Neural progenitor cell (in vitro differentiated cells): ENCODE results near the gene TLNRD1.

Experiments
- EZH2 ChIP-seq: fragments of 200-600 bp; sonication (generic); IDR thresholded peaks from 2 replicates; pipeline ENCODE4 v1.6.1; 2017; ENCODE audit warnings: antibody characterized with exemption, mild to moderate bottlenecking, moderate library complexity
- EZH2phosphoT487 ChIP-seq: fragments of 200-600 bp; sonication (generic); IDR thresholded peaks from 2 replicates; pipeline ENCODE4 v1.6.1; 2017; ENCODE audit warnings: antibody characterized with exemption
- TF ChIP-seq, protein P1 (sequence below): fragments of 200-600 bp; sonication (generic); IDR thresholded peaks from 2 replicates; pipeline ENCODE4 v1.5.1; 2017; ENCODE audit warnings: antibody characterized with exemption, mild to moderate bottlenecking

DNA sequence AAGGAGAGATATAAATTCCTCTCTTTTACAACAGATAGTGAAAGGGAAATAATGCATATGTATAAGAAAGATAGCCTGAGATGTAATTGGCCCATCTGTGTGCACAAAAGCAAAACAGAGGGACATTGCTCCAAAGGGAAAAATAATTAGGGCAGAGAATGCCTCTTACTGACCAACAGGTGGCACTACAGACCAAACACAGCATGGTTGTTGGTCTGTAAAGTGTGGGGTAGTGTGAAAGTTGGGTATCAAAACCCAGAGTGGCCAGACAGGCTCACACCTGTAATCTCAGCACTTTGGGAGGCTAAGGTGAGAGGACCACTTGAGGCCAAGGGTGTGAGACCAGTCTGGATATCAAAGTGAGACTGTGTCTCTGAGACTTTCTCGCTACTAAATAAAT is 4.5 kb upstream of the TLNRD1 start:
- TF ChIP-seq, protein P1, sequence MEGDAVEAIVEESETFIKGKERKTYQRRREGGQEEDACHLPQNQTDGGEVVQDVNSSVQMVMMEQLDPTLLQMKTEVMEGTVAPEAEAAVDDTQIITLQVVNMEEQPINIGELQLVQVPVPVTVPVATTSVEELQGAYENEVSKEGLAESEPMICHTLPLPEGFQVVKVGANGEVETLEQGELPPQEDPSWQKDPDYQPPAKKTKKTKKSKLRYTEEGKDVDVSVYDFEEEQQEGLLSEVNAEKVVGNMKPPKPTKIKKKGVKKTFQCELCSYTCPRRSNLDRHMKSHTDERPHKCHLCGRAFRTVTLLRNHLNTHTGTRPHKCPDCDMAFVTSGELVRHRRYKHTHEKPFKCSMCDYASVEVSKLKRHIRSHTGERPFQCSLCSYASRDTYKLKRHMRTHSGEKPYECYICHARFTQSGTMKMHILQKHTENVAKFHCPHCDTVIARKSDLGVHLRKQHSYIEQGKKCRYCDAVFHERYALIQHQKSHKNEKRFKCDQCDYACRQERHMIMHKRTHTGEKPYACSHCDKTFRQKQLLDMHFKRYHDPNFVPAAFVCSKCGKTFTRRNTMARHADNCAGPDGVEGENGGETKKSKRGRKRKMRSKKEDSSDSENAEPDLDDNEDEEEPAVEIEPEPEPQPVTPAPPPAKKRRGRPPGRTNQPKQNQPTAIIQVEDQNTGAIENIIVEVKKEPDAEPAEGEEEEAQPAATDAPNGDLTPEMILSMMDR, result peak; percentile 64
- no peak for TF ChIP-seq EZH2
- no peak for TF ChIP-seq EZH2phosphoT487
